Stomach (tissue), 9 donors: Measurements from ENCODE around the gene PIP4K2A. TPM values are rescaled to one million over a fixed set of nuclear protein-coding genes. Genes with fewer than 3 reads are reported as not detected.
"Not testable (repeated sequence)": the region's sequence is repeated elsewhere in the genome, so short reads cannot be mapped to it uniquely, and the experiment has no call there.

Source experiments
- DNase-seq, 2 donors: peaks; one replicate each; pipeline versions ENCODE4 v3.0.0 to v3.0.0-alpha.2; 2013 to 2019
- H3K27ac ChIP-seq, 5 donors: fragments of 200-600 bp in 4 of 5; sonication (generic) in 4 of 5; one replicate each; pipeline ENCODE4 v1.5.1; 2013 to 2019; ENCODE audit warnings: mild to moderate bottlenecking in 1 of 5, moderate library complexity in 1 of 5
- H3K27me3 ChIP-seq, 3 donors: fragments of 200-600 bp; sonication (generic); one replicate each; pipeline ENCODE4 v1.5.1; 2017 to 2019; ENCODE audit warnings: mixed run types in 1 of 3
- H3K36me3 ChIP-seq, 4 donors: fragments of 200-600 bp; sonication (generic); 1 replicate in 3 of 4; 2 replicates in 1 of 4; pipeline ENCODE4 v1.5.1; 2016 to 2019
- H3K4me1 ChIP-seq, 4 donors: fragments of 200-600 bp; sonication (generic); one replicate each; pipeline ENCODE4 v1.5.1; 2016 to 2019
- H3K4me3 ChIP-seq, 4 donors: fragments of 200-600 bp; sonication (generic) in 3 of 4; one replicate each; pipeline ENCODE4 v1.5.1; 2016 to 2019; ENCODE audit warnings: mild to moderate bottlenecking in 1 of 4
- H3K9me3 ChIP-seq, 4 donors: fragments of 200-600 bp; sonication (generic); one replicate each; pipeline ENCODE4 v1.5.1; 2016 to 2019
- EP300 ChIP-seq: sonication (generic); formaldehyde crosslinking; IDR thresholded peaks from one replicate; pipeline ENCODE4 v1.6.1; 2017; ENCODE audit warnings: antibody characterized with exemption
- POLR2A ChIP-seq, 4 donors: fragments of 450-650 bp; IDR thresholded peaks; one replicate each; pipeline ENCODE4 v1.6.1; 2016; ENCODE audit warnings: antibody characterized with exemption in 4 of 4, control low read depth in 2 of 4, mild to moderate bottlenecking in 1 of 4, moderate library complexity in 1 of 4
- POLR2AphosphoS5 ChIP-seq, 3 donors: sonication (generic); formaldehyde crosslinking; IDR thresholded peaks; one replicate each; pipeline ENCODE4 v1.6.1; 2016; ENCODE audit warnings: antibody characterized with exemption in 3 of 3
- WGBS, 5 donors: extraction: QIAGEN DNeasy Blood & Tissue Kit in 3 of 5; methylation state at CpG; one replicate each; pipeline versions ENCODE4 v1.1.5 to v1.1.7; 2013 to 2018; 5-methylcytosine and 5-hydroxymethylcytosine counted together
- intact Hi-C: fragments of 100-400 bp; cut with DNase I; formaldehyde crosslinking; loops from one replicate; pipeline ENCODE4 v1.15.1; 2023; ENCODE audit warnings: low total_unique reads
- polyA plus RNA-seq, 3 donors: library from polyadenylated mRNA; stranded (reverse); fragments of 200-250 nt; gene quantifications; one replicate each; pipeline ENCODE4 v1.2.3, GENCODE V29; 2013
- total RNA-seq, 5 donors: library from RNA; depleted of rRNA; stranded (reverse); fragments of >200 nt; gene quantifications; one replicate each; pipeline versions ENCODE4 v1.1.0 to v1.2.3, GENCODE V29; 2014 to 2016
- TF ChIP-seq, protein P1 (sequence below), 7 experiments: fragments of 450-650 bp in 4 of 7; fragments of 200-600 bp in 3 of 7; sonication (generic) in 3 of 7; IDR thresholded peaks; one replicate each; pipeline ENCODE4 v1.5.1; 2016 to 2019; ENCODE audit warnings: antibody characterized with exemption in 7 of 7, control low read depth in 2 of 7, mild to moderate bottlenecking in 1 of 7
- donor health status: healthy with polysubstance abuse.
- donor health status: Bipolar disorder and iron deficiency.
- donor health status: healthy.

Gene PIP4K2A
- total and polyA plus RNA-seq, 8 donors, result 6.7 to 61.3 (median 13.6) TPM

DNA sequence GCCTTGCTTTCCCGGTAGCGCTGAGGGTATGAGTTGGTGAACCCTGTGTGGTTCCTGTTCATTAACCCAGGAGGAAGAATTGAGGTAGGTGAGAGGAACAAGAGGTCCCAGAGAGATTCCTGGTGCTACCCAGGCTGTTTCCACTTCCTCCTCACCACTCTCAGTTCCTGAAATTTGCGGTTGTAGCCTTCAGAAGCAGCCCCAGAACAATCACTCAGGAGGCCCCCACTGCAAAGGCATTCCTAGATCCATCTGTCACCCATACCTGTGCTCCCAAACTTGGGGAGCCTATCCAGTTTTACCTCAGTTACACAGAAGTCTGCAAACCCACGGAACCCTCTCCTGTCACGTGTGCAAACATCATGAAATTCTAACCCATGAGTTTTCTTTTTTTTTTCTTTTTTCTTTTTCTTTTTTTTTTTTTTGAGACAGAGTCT, 9.0 kb upstream of the PIP4K2A start:
- H3K4me3 ChIP-seq, result no peak overlapping the region
- H3K36me3 ChIP-seq, result no peaks in the 10 kb centered on the region
- no peak overlapping the region for H3K27ac ChIP-seq
- peak in 1 of 2 donors; percentile 32 for DNase-seq
- WGBS, 5 donors, result 77 to 85% (median 80%) methylated on average over 5 of the region's 5 CpGs
- no peaks in the 10 kb centered on the region for H3K9me3 ChIP-seq
- intact Hi-C loops, result no loop called here
- TF ChIP-seq EP300 (no peak), POLR2AphosphoS5 (IDR thresholded peaks at IDR 0.05) (no peak), POLR2A (IDR thresholded peaks at IDR 0.05) (no peak)
- TF ChIP-seq, protein P1, sequence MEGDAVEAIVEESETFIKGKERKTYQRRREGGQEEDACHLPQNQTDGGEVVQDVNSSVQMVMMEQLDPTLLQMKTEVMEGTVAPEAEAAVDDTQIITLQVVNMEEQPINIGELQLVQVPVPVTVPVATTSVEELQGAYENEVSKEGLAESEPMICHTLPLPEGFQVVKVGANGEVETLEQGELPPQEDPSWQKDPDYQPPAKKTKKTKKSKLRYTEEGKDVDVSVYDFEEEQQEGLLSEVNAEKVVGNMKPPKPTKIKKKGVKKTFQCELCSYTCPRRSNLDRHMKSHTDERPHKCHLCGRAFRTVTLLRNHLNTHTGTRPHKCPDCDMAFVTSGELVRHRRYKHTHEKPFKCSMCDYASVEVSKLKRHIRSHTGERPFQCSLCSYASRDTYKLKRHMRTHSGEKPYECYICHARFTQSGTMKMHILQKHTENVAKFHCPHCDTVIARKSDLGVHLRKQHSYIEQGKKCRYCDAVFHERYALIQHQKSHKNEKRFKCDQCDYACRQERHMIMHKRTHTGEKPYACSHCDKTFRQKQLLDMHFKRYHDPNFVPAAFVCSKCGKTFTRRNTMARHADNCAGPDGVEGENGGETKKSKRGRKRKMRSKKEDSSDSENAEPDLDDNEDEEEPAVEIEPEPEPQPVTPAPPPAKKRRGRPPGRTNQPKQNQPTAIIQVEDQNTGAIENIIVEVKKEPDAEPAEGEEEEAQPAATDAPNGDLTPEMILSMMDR (IDR thresholded peaks at IDR 0.05), result no peak
- peaks cover 0 to 6% (median 0%) of the 10 kb centered on the region in 4 donors for H3K4me1 ChIP-seq
- no peaks in the 10 kb centered on the region for H3K27me3 ChIP-seq

DNA sequence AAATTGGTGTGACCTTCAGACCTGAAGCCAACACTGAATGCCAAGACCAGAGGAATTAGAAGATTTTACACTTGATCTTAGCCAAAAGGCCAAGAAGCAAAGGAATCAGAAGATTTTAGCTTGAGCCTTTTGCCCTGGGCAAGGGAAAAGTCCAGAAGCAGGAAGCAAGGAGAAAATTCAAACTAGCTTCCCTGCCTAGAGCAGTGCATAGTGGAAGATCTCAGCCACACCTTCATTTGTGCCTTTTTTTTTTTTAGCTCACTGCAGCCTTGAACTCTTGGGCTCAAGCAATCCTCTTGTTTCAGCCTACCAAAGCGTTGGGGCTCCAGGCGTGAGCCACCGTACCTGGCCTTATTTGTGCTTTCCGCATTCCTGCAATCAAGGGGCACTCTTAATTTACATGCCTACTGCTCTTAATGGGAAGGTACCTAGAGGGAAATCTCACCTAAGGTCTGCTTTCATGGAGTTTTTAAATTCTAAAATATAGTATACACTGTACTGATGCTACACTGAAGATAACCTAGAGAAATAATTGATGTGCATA, 8.3 kb upstream of the PIP4K2A start:
- H3K27ac ChIP-seq, result no peak overlapping the region
- H3K4me1 ChIP-seq, result peaks cover 0 to 6% (median 0%) of the 10 kb centered on the region in 4 donors
- TF ChIP-seq, protein P1 (IDR thresholded peaks at IDR 0.05), result no peak
- TF ChIP-seq EP300, result no peak
- TF ChIP-seq POLR2A (IDR thresholded peaks at IDR 0.05), result no peak
- no peak for TF ChIP-seq POLR2AphosphoS5 (IDR thresholded peaks at IDR 0.05)
- DNase-seq, result no peak
- no peaks in the 10 kb centered on the region for H3K9me3 ChIP-seq
- H3K4me3 ChIP-seq, result no peak overlapping the region
- intact Hi-C loops, result no loop called here
- WGBS, 5 donors, result 70 to 89% (median 78%) methylated on average over 4 of the region's 4 CpGs
- H3K27me3 ChIP-seq, result no peaks in the 10 kb centered on the region
- H3K36me3 ChIP-seq, result no peaks in the 10 kb centered on the region

DNA sequence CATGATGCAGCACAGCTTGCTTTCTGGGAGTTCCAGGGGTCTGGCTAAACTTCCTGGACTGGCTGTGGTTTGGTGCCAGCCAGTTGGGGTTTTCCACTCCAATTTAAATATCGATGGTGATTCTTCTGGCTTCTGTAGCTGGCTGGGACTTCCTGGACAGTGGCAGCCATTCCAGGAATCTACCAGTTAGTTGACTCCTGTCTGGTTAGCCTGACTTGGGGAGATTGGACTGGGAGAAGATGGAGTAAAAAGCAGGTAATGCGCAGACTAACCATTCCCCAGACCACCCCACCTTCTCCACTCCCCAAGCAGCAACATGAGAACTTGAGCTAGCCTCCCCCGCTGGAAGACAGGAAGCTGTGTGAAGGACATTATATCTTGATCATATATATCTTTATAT, 6.3 kb upstream of the PIP4K2A start:
- DNase-seq, result no peak
- no peak overlapping the region for H3K4me3 ChIP-seq
- WGBS, 5 donors, result 79 to 88% (median 82%) methylated on average over 3 of the region's 3 CpGs
- intact Hi-C loops, result no loop called here
- H3K27me3 ChIP-seq, result no peaks in the 10 kb centered on the region
- H3K9me3 ChIP-seq, result no peaks in the 10 kb centered on the region
- H3K36me3 ChIP-seq, result no peaks in the 10 kb centered on the region
- no peak overlapping the region for H3K27ac ChIP-seq
- H3K4me1 ChIP-seq, result peaks cover 0 to 6% (median 0%) of the 10 kb centered on the region in 4 donors
- TF ChIP-seq POLR2AphosphoS5 (IDR thresholded peaks at IDR 0.05), result no peak
- TF ChIP-seq POLR2A (IDR thresholded peaks at IDR 0.05), result no peak
- TF ChIP-seq, protein P1 (IDR thresholded peaks at IDR 0.05), result no peak
- no peak for TF ChIP-seq EP300

DNA sequence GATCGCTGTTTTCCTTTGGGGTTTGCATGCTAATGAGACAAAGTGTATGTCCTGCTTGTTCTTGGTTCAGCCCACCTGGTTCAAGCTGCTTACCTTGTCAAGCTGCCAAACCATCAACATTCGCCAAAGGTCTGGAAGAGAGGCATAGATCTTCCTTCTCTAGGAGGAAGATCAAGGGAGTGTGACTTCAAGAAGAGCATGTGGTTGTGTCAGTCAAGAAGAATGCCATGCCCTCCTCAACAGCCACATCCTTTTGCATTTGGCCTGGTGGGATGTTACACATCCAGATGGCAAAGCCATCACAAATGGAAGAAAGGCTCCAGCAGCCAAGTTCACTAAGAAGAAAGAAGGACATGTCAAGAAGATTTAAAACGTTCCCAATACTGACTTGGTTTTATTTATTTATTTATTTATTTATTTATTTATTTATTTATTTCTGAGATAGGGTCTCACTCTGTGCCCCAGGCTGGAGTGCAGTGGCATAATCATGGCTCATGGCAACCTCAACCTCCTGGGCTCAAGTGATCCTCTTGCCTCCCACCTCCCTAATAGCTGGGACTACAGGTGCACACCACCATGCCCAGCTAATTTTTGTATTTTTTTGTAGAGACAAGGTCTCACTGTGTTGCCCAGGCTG, 5.1 kb upstream of the PIP4K2A start:
- TF ChIP-seq POLR2AphosphoS5 (IDR thresholded peaks at IDR 0.05) (no peak), POLR2A (IDR thresholded peaks at IDR 0.05) (no peak), EP300 (no peak)
- TF ChIP-seq, protein P1 (IDR thresholded peaks at IDR 0.05), result no peak
- Histone ChIP-seq H3K9me3 (no peaks in the 10 kb centered on the region), H3K27ac (no peak overlapping the region), H3K4me3 (no peak overlapping the region), H3K36me3 (no peaks in the 10 kb centered on the region), H3K4me1 (peaks cover 0 to 15% (median 3%) of the 10 kb centered on the region in 4 donors), H3K27me3 (no peaks in the 10 kb centered on the region)
- WGBS, 5 donors, result 77 to 85% (median 82%) methylated on average over 3 of the region's 3 CpGs
- no peak for DNase-seq
- intact Hi-C loops, result no loop called here

DNA sequence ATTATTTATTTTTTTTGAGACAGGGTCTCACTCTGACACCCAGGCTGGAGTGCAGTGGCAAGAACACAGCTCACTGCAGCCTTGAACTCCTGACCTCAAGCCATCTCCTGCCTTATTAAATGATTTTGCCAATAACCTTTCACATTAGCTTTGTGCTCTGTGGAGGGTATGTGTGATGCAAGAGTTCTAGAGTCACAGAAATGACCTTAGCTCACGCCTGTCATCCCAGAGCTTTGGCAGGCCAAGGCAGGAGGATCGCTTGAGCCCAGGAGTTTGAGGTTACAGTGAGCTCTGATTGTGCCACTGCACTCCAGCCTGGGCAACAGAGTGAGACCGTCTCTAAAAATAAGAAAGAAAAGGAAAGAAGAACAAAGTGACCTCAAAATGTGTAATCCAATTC, 4.3 kb upstream of the PIP4K2A start:
- H3K9me3 ChIP-seq, H3K27me3 ChIP-seq, H3K4me3 ChIP-seq, DNase-seq, H3K36me3 ChIP-seq, intact Hi-C loops, H3K27ac ChIP-seq: not testable (repeated sequence)
- 86 to 94% (median 91%) methylated on average over 3 of the region's 3 CpGs for WGBS, 5 donors
- H3K4me1 ChIP-seq, result peaks cover 0 to 15% (median 3%) of the 10 kb centered on the region in 4 donors
